GM21619 (cell line): ENCODE data around the gene PGF.

Experiments used
- ATAC-seq: cut with Tn5 transposase; IDR thresholded peaks from one replicate; pipeline ENCODE4 v1.9.1; 2021; ENCODE audit not compliant: unreplicated experiment

Gene PGF

DNA sequence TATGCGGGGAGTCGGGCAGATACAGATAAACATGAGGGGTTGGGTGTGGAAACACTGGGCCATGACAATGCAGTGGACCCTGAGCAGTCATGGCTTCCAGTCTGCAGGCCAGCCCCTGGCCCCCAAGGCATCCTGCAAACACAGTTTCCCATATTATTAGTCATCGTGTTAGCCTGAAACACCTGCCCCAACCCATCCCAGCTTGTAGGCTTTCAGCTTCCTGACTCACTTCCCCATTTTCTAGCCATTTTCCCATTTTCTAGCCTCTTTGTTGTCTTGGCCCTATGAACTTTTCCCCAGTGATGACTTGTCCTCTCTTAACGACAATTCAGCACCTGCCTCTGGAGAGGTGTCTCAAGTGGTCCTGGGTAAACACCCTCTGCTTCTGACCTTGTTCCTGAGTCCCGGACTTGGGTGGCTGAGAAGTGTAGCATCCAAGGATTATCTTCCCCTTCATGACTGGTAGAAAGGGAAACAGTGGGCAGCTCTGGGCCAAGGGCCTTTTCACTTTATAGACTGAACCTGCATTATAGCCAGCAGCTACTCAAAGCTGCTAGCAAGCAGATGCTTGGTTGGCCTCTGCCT, 4.3 kb upstream of the PGF start:
- ATAC-seq, result no peak

DNA sequence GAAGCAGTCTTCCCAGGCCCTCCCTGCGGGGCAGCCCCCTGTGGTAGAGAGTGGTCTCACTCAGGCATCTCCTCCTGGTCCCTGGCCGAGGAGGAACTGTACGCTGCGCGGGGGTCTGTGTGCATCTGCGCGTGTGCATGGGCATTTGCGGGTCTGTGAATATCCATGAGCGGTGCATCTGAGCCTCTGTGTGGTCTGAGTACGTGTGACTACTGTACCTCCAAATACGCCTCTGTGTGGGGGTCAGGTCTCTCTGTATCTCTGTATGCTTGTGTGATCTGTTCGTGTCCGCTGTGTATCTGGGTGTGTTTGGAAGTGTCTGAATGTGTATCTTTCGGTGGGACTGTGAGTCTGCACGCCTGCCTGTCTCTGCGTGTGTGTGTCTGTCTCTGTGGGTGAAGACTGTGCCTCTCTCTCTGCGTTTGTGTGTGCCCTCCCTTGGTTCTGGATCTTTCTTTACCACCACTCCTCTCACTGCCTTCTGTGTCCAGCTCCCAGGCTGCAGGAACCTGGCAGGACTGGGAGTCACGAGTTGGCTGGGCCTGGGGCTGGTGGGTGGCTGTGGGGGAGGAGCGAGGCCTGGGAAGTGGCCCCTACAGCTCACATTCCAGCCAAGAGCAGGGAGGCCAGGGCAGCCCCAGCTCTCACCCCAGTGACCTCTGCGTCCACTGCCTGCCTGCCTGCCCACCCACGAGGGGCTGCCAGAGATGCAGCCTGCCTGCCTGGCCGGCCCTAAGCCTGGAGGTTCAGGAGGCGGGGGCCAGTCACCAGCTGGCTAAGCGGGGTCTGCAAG, 1.1 kb upstream of the PGF start:
- no peak for ATAC-seq

DNA sequence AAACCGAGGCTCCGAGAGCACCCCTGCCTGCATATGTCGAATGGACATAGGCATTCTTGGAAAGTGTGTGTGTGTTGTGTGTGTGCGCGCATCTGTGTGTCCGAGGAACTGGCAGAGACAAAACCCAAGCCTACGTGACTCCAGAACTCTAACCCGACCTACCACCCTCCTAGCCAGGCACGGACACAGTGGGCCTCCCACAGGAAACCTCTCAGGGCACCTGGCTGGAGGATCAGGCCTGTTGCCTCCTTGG, 556 bp upstream of the PGF start:
- ATAC-seq, result no peak

DNA sequence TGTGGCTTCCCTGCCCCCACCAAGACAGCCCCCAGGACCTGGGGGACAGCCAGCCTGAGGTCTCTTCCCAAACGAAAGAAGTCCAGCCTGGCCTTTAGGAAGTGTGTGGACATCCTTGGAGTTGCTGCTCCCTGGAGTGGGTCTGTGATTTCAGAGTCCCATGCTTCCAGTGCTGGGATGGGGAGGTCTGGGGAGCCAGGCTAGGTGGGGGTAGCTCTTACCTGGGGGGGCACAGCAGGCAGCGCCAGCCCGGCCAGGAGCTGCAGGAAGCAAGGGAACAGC, 509 bp downstream of the PGF start:
- ATAC-seq, result no peak

DNA sequence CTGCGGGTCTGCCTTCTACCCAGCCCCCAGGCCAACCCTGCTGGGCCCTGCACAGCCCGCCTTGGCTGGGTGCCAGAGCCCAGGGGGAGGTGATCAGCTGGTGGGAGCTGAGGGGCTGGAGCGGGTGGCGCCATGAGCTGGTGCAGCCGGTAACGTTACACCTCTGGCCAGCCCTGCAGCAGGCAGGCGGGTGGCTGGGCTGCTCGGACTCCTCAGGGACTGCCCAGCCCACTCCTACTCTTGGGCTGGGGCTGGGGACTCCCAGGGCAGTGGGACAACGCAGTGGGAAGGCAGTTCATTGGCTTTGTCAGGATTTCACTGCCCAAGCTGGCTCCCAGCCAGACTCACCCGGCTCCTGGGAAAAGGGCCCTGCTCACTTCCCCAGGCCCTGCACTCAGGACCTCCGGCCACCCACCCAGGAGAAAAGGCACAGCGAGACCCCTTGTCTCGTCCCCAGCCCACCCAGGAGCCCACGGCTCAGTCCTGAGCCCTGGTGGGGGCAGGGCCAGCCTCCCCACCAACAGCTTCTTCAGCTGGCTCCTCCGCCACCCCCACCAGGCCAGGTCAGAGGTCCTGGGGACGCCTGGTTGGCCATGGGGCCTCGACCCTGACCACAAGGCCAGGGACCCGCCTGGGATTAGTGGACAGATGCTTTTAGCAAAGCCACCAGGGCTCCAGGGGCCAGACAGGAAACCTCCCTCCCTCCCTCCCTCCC, 1.0 kb downstream of the PGF start:
- no peak for ATAC-seq

DNA sequence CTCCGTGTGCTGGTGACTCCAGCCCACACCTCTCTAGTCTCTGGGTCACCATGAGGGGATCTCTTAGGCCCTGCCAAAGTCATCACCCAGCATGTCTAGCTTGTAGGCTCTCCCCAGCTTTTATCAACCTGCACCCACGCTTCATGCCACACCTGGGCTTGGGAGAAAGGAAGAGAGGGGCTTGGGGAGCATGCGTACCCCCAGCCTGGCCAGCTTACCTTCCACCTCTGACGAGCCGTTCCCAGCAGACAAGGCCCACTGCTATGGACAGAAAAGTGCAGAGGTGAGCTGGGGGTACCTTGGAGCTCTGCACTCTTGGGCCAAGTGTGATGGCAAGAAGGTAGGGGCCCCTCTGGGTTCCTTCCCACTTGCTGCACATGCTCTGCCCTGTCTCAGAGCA, 1.7 kb downstream of the PGF start:
- no peak for ATAC-seq

DNA sequence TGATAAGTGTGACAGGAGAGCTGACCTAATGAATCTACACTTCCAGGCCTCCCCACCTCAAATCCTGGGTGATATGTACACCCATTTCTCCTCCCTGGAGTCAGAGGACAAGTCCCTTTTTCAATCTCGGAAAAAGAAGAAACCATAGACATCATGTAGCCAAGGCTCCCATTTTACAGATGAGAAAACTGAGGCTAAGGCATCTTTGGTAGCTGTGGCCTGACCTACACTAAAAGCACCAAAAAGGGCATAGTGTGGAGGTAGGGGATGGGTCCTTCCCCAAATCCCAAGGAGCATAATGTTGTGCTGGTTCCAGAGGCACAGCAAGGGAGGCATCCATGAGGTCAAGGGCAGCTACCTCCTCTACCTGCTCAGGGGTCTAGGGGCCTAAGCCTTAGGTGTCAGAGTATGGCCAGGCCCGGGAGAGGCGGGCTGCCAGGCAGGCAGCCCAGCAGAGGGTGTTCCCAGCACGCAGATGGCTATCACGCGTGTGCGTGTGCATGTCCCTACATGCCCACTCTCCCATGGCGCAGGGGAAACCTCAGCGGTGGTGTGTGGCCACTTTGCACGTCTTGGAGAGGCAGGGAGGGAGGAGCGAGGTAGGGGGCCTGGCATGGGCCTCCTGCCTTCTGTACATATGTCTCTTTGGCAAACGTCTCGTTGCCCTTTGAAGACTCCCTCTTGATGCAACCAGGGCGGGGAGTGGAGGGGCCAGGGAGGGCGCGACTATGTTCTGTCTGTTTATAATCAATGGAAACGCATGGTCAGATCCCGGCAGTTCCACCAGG, 2.5 kb downstream of the PGF start:
- no peak for ATAC-seq

DNA sequence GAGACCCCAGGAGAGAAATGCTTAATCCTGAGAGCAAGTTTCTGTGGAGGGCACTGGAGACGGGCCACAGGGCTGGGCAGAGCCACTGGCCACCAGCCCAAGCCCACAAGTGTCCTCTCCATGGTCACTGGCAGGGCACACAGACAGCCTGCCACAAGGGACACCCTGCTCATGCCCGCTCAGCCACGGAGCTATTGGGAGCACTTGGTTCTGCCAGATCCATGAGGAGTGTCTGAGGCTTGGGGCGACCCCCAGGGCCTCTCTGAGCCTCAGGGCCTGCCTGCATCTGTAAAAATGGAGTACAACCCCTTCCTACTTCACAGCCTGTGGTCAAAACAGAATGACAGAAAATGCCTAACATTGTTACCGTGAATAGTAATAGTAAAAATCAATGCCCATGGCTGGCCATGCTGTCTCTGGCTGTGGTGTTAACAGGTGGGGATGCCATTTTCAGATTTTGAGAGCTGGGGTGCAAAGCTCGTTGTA, 3.2 kb downstream of the PGF start:
- ATAC-seq, result no peak

DNA sequence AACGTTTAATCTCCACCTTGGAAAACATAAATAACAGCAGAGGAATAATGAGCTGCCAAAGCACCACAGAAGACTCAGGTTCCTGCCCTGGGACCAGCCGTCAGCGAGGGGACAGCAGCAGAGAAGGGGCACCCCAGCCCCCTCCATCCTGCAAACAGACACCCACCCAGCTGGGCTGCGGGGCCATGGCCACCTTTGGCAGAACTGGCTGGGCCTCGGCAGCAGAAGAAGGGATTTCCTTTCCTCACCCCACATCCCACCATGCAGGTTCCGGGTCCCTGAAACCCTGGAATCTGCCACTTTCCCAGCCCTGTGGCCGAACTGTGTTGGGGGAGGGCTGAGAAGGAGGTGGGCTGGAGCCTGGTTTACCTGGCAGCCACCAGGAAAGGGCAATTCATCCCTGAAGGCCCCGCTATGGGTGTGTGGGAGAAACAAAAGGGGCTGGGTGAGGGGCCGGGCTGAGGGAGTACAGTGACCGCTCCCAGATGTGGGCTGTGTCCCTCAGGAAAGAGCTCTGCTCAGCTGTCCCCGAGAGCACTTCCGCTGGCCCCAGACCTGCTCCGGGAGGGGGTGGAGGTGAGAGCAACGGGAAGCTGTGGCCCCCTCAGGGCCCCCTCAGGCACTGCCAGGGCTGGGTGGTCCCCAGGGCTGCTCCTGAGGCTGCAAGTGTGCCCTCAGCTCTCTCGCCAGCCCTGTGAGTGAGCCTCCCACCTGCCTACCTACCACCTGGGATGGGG, 3.8 kb downstream of the PGF start:
- ATAC-seq, result no peak

DNA sequence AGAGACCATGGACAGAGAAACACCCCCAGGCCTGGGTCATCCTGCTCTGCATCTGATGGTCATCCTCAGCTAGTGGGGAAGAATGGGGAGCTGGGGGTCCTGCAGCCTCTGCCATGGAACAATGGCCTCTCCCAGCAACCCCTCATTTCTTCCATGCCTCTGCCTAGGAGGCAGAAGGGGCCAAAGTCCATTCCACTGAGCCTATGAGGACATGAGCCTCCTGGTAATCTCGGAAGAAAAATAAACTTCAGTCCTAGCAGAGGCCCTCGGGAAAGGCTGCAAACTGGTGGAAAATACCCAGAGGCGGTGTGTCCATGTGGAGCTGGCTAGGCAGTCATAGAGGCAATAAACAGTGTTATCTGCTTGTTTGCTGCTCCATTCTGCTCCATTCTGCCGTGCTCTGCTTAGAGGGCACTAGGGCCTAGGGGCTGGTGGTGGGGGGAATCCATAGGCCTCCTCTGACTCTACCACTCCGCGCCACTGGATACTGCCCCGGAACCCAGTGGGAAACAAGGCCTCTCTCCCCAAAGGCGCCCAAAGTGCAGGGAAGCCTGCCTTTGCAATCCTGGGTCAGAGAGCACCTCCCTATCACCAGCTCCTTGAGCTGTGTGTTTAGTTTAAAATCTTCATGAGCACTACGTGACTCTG, 4.5 kb downstream of the PGF start:
- ATAC-seq, result no peak

DNA sequence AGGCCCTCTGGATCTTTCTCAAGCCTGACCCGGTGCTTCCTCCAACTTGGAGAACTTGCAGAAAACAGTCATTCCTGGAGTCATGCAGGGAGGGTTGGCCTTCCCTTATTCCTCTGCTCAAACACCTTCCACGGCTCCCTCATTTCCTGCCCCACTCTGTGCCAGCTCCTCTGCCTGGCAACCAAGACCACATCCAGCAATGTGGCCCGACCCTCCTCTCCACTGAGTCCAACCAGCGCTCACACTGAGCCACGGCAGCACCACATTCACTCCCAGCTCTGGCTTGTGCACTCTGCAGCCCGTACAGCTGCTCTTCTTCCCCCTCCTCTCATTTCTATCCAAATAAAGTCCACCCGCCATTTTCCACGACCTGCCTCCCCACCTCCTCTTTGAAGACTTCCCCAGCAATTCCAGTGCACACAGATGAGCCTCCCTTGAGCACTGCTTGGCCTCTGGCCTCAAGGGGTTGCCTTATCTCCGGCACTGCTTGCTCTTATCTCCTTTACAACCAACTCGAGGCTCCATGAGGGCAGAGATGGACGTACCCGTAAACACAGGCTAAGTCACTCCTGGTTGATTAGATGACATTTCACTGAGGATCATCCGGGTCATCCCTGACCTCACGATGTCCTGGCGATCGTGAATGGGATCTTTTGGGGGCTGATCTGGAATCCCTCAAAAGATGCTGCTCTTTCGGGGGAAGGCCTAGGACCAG, 5.4 kb downstream of the PGF start:
- no peak for ATAC-seq

DNA sequence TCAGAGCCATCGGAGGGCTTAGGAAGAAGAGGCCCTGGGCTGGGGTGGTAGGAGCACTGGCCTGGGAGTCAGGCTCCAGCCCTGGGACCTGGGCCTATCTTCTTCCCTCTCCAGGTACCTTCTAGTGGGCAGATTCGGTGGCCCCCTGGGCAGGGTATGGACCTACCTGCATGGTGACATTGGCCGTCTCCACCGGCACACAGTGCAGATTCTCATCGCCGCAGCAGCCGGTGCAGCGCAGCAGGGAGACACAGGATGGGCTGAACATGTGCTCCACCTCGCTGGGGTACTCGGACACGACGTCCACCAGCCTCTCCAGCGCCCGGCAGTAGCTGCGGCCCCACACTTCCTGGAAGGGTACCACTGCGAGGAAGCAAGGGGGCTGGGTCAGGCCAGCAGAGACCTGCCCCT, 6.2 kb downstream of the PGF start:
- no peak for ATAC-seq

DNA sequence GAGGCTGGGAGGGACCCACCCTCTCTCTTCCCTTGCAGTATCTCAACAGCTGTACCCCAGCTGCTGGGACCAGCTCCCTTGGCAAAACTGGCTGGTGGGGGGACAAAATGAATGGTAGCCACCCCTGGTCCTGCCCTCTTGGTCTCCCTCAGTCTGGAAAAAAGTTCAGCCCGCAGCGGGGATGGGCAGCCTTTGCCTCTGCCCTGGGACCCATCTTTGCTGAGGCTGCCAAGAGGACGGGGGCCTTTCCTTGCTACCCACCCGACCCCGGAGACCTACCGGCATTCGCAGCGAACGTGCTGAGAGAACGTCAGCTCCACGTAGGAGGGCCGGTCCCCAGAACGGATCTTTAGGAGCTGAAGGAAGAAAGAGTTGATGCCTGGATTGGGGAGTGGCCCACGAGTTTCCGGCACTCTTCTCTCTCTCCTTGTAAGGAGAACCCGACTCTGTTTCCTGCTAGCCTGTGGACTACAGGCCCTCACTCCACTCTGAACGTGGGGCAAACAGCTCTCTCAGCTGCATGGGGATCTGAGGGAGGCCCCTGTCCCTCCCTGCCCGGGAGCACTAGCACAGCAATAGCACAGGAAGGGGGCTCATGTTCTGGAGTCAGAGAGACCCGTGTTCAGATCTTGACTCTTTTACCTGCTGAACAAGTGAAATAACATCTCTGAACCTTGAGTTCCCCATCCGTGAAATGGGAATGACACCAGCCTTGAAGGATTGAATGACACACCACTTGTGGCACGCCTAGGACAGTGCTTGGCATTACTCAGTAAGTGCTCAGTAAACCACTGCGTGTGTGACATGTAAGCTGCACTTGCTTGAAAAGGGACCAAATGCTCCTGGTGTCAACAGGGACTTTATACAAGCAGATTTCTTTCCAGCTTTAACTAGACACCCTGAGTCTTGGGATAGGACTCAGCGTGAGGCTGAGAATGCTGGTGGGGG, 6.9 kb downstream of the PGF start:
- ATAC-seq, result no peak

DNA sequence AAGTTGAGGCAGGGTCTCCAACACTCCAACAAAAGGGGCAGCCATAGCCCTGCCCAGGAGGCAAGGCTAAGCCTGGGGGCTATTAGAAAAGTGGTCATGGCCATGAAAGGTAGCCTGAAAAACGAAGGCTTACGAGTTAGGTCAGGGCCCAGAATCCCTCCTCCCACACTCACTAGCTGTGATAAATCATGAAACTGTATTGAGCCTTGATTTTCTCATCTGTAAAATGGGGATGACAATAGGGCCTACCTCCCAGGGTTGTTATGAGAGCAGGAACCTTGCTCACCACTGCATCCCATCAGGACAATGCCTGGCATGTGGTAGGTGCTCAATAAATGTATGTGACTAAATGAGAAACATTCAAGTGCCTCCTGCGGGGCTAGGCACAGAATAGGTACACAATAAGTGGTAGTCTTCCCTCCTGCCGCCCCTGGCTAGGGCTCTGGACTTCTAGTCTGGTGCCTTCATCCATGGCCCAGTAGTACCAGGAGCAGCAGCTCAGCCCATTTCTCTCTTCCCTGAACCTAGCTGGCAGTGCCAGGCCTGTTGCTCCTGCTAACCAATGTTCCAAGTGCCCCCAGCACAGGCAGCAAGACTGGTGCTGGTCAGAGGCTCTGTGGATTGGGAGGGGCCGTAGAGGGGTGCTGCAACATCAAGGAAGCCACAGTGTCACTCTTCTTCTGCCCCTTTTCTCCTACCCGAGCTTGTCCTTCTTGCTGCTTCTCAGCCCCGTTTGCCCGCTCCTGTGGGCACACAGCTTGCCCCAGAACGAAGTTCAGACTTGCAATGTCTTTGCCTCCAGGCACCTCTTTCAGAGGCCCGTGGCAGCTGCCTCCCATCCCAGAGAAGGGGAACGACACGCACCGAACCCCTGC, 7.8 kb downstream of the PGF start:
- no peak for ATAC-seq

DNA sequence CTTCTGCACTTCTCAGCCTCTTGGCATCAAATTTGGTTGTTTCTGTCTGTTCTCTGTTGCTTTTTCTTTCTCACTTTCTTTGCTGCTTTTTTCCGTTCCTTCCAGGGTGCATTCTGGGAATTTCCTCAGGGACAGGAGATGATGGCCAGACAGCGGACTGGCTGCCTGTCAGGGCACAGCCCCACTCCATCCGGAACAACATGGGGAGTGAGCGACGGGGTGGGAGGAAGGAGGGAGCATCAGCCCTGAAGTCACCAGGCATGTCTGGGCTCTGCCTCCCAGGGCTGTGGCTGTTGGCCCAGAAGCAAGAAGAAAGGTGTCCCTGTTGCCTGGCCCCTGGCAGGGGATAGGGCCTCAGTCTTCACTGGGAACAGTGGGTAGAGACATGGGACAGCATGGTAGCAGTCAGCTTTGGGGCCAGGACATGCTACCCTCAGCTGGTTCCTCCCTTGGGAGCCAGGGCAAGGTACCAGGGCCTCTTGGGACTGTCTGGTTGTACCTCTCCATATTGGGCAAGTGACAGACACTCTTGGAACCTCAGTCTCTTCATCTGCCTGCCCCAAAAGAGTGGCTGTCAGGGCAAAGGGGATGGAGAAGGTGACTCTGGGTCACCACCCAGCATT, 8.6 kb downstream of the PGF start:
- no peak for ATAC-seq

DNA sequence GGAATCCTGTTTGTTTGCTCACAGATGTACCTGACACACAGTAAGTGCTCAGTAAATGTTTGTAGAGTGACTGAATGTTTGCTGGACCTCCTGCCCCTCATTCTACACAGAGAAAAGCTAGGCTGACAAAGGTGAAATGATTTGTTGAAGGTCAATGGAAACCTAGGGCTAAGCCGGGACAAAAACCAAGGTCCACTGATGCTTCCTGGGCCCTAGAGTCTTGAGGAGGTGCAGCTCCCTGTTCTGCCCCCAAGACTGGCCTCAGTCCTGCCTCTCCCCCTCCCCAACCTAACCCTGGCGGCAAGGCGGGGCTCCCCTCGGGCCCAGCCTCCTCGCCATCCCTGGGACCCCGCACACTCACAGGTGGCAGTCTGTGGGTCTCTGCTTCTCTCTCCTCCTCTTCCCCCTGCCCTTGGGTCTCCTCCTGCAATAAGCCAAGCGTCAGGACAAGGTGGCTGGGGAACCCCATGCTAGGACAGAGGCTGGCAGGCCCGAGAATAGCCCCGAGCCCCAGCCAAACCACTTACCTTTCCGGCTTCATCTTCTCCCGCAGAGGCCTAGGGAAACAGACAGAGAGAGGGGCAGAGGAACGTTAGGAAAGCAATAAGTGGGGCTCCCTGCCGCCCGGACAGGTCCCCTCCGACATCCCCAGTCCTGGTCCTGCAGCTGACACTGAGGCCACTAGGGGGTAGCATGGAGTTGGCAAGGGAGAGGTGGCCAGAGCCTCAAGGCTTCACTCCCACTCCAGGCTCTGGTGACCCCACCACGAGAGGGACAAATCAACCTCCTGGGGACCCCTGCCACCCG, 9.3 kb downstream of the PGF start:
- no peak for ATAC-seq
